Neuronal stem cell (in vitro differentiated cells): ENCODE results near the gene PLEKHB1. TPM values are rescaled to one million over a fixed set of nuclear protein-coding genes. Genes with fewer than 3 reads are reported as not detected.

Experiments used
- DNase-seq: peaks from one replicate; pipeline ENCODE4 v3.0.0-alpha.2; 2013; ENCODE audit warnings: low spot score
- H2AFZ ChIP-seq: one replicate; pipeline ENCODE4 v1.6.1; 2013; ENCODE audit warnings: mild to moderate bottlenecking, low read length, inconsistent platforms
- H2AK5ac ChIP-seq: 2 replicates; pipeline ENCODE4 v1.6.1; 2013; ENCODE audit warnings: low read depth, mild to moderate bottlenecking, inconsistent platforms, low read length, moderate library complexity, mixed read lengths
- H2BK120ac ChIP-seq: 2 replicates; pipeline ENCODE4 v1.6.1; 2013; ENCODE audit warnings: low read depth, mild to moderate bottlenecking, inconsistent platforms, low read length, moderate library complexity, mixed read lengths
- H2BK12ac ChIP-seq: one replicate; pipeline ENCODE4 v1.6.1; 2013; ENCODE audit warnings: low read length, inconsistent platforms
- H2BK15ac ChIP-seq: 2 replicates; pipeline ENCODE4 v1.6.1; 2013; ENCODE audit warnings: mild to moderate bottlenecking, low read length, inconsistent platforms, mixed read lengths
- H2BK5ac ChIP-seq: one replicate; pipeline ENCODE4 v1.6.1; 2013; ENCODE audit warnings: inconsistent platforms, mild to moderate bottlenecking, low read length, moderate library complexity
- H3K14ac ChIP-seq: one replicate; pipeline ENCODE4 v1.6.1; 2013; ENCODE audit warnings: low read length, inconsistent platforms
- H3K18ac ChIP-seq: 2 replicates; pipeline ENCODE4 v1.6.1; 2013; ENCODE audit warnings: low read length, inconsistent platforms
- H3K23ac ChIP-seq: 2 replicates; pipeline ENCODE4 v1.6.1; 2013; ENCODE audit warnings: low read depth, mild to moderate bottlenecking, mixed read lengths, low read length, inconsistent platforms; ENCODE audit not compliant: poor library complexity
- H3K27ac ChIP-seq: replicated peaks from 3 replicates; pipeline ENCODE4 v1.5.1; 2013; ENCODE audit warnings: low read length, inconsistent platforms
- H3K27me3 ChIP-seq, 3 experiments: 2 replicates each; pipeline ENCODE4 v1.6.1; 2013; ENCODE audit warnings: low read length in 3 of 3, mild to moderate bottlenecking in 2 of 3, inconsistent platforms in 1 of 3, low read depth in 1 of 3, mixed read lengths in 1 of 3, moderate library complexity in 1 of 3; ENCODE audit not compliant: control insufficient read depth in 3 of 3, insufficient read depth in 3 of 3
- H3K36me3 ChIP-seq, 2 donors: replicated peaks in 1 of 2; 2 replicates each; pipeline ENCODE4 v1.6.1; 2013; ENCODE audit warnings: low read length in 2 of 2; ENCODE audit not compliant: control insufficient read depth in 2 of 2, insufficient read depth in 2 of 2
- H3K4ac ChIP-seq: 2 replicates; pipeline ENCODE4 v1.6.1; 2013; ENCODE audit warnings: inconsistent platforms, mild to moderate bottlenecking, low read length, moderate library complexity
- H3K4me1 ChIP-seq, 2 donors: 1 replicate in 1 of 2; 2 replicates in 1 of 2; pipeline ENCODE4 v1.6.1; 2013; ENCODE audit warnings: low read length in 2 of 2, low read depth in 1 of 2; ENCODE audit not compliant: control insufficient read depth in 2 of 2, insufficient read depth in 1 of 2
- H3K4me2 ChIP-seq: one replicate; pipeline ENCODE4 v1.6.1; 2013; ENCODE audit warnings: mild to moderate bottlenecking, low read length, inconsistent platforms; ENCODE audit not compliant: insufficient read depth, poor library complexity, severe bottlenecking
- H3K4me3 ChIP-seq, 2 donors: 2 replicates each; pipeline ENCODE4 v1.5.1; 2013; ENCODE audit warnings: low read length in 2 of 2, mild to moderate bottlenecking in 2 of 2, inconsistent platforms in 1 of 2, moderate library complexity in 1 of 2
- H3K79me1 ChIP-seq: one replicate; pipeline ENCODE4 v1.6.1; 2013; ENCODE audit warnings: low read depth, mild to moderate bottlenecking, inconsistent platforms, low read length, moderate library complexity
- H3K9ac ChIP-seq: one replicate; pipeline ENCODE4 v1.6.1; 2013; ENCODE audit warnings: mild to moderate bottlenecking, low read depth, low read length, inconsistent platforms; ENCODE audit not compliant: poor library complexity
- H3K9me3 ChIP-seq, 2 donors: replicated peaks in 1 of 2; 2 replicates each; pipeline versions ENCODE3 to v1.6.1; 2013; ENCODE audit warnings: low read length in 2 of 2, mild to moderate bottlenecking in 2 of 2, inconsistent platforms in 1 of 2, low read depth in 1 of 2, mixed read lengths in 1 of 2, moderate library complexity in 1 of 2; ENCODE audit not compliant: control insufficient read depth in 2 of 2, insufficient read depth in 1 of 2
- H4K8ac ChIP-seq: one replicate; pipeline ENCODE4 v1.6.1; 2013; ENCODE audit warnings: low read depth, mild to moderate bottlenecking, inconsistent platforms, low read length, moderate library complexity
- H4K91ac ChIP-seq: one replicate; pipeline ENCODE4 v1.6.1; 2013; ENCODE audit warnings: low read length, low read depth, mild to moderate bottlenecking, inconsistent platforms; ENCODE audit not compliant: poor library complexity
- WGBS, 2 donors: extraction: QIAGEN DNeasy Blood & Tissue Kit; methylation state at CpG; one replicate each; pipeline ENCODE4 v1.1.7; 2013; ENCODE audit warnings: missing lambda C conversion rate in 2 of 2, mixed read lengths in 1 of 2; ENCODE audit not compliant: insufficient read length in 2 of 2, insufficient replicate concordance in 1 of 2; ENCODE audit errors: extremely low coverage in 2 of 2; 5-methylcytosine and 5-hydroxymethylcytosine counted together
- polyA plus RNA-seq, 2 experiments: library from polyadenylated mRNA; stranded (reverse); fragments of 200-250 nt; gene quantifications; one replicate each; pipeline ENCODE4 v1.2.3, GENCODE V29; 2013

Gene PLEKHB1
- polyA plus RNA-seq (2013, experiment 1 of 2), result 61.3 TPM
- 62.8 TPM for polyA plus RNA-seq (2013, experiment 2 of 2)

- Histone ChIP-seq H3K4me2 (peak within 1 kb of the TSS; percentile 63), H3K9ac (no peak within 1 kb of the TSS), H2AK5ac (peak within 1 kb of the TSS; percentile 0), H2BK120ac (peak within 1 kb of the TSS; percentile 5), H3K9me3 (no peaks in the 10 kb centered on the region), H3K36me3 (no peaks in the 10 kb centered on the region), H2AFZ (peak within 1 kb of the TSS; percentile 80), H3K4me3 (peak within 1 kb of the TSS in 1 of 2 donors; percentile 31), H3K79me1 (no peaks in the 10 kb centered on the region), H3K14ac (no peak within 1 kb of the TSS), H4K91ac (no peak within 1 kb of the TSS), H2BK15ac (peak within 1 kb of the TSS; percentile 29), H3K27ac (peak within 1 kb of the TSS; percentile 84), H3K18ac (peak within 1 kb of the TSS; percentile 89), H3K23ac (no peak within 1 kb of the TSS), H3K27me3 (no peaks in the 10 kb centered on the region), H3K4me1 (peaks cover 31 to 41% of the 10 kb centered on the region in 2 donors), H3K4ac (no peak within 1 kb of the TSS), H2BK12ac (no peak within 1 kb of the TSS), H2BK5ac (peak within 1 kb of the TSS; percentile 30), H4K8ac (no peak within 1 kb of the TSS)
- no CpG with 5 or more reads among the region's 26 CpGs for WGBS, 2 donors
- DNase-seq, result peak; percentile 72
Observed at GRCh38 chr11:73645972-73646631, at the start of gene PLEKHB1. PLEKHB1 (plus strand) TSS chr11:73646581; CDS start chr11:73646609, 28 bp downstream.

GRCh38 chr11:73597336-73597955 is 48.9 kb upstream of the PLEKHB1 start:
- H2AK5ac ChIP-seq, result peak overlapping the region; percentile 47
- H2BK120ac ChIP-seq, result peak overlapping the region; percentile 36
- H3K27ac ChIP-seq, result peak overlapping the region; percentile 95
- no CpG with 5 or more reads among the region's 27 CpGs for WGBS, 2 donors
- DNase-seq, result peak; percentile 24
- peaks cover 6 to 18% of the 10 kb centered on the region in 2 donors for H3K4me1 ChIP-seq
- peak overlapping the region; percentile 98 for H2BK5ac ChIP-seq
- no peaks in the 10 kb centered on the region for H3K27me3 ChIP-seq
- peak overlapping the region; percentile 99 for H3K18ac ChIP-seq
- no peaks in the 10 kb centered on the region for H3K36me3 ChIP-seq
- H3K9ac ChIP-seq, result peak overlapping the region; percentile 98
- peak overlapping the region; percentile 89 for H3K4ac ChIP-seq
- peaks cover 2% of the 10 kb centered on the region for H3K79me1 ChIP-seq
- peak overlapping the region; percentile 93 for H2AFZ ChIP-seq
- no peak overlapping the region for H4K8ac ChIP-seq
- no peaks in the 10 kb centered on the region for H3K9me3 ChIP-seq
- H2BK12ac ChIP-seq, result peak overlapping the region; percentile 91
- peak overlapping the region; percentile 89 for H4K91ac ChIP-seq
- peak overlapping the region; percentile 91 for H2BK15ac ChIP-seq
- peak overlapping the region; percentile 95 for H3K14ac ChIP-seq
- peak overlapping the region; percentile 60 to 98 for H3K4me3 ChIP-seq
- peak overlapping the region; percentile 79 for H3K4me2 ChIP-seq
- H3K23ac ChIP-seq, result peak overlapping the region; percentile 99

DNA sequence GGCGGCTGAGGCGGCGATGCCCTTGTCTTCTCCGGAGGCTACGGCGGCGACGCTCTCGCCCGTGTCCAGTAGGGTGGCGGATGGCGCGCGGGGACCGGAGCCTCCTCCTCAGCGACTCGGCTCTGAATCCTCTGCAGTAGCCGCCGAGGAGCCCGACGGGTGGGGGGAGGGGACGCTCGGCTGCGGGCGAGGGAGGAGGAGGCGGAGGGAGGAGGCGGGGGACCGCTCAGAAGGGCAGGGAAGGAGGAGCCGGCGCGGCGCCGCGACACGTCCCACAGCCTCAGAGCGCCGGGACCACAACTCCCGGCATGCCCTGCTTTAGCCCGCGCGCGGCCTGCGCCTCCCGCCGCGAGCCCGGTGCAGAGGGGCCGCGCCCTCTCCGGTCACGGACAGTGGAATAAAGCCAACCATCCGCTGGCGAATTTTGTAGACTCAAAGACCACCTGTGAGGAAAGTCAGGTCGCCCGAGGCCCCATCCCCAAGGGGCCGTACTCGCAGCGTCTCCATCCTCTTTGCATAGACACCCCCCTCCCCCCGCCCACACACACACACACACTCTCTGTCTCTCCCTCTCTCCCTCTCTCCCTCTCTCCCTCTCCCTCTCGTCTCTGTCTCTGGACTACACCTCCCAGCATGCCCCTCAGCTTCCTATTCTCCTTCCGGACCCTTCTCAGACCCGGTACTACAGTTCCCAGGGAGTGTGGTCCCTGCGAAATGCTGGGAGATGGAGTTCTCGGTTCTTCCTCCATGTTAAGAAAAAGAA is 48.2 kb upstream of the PLEKHB1 start, which contains the start of gene FAM168A:
FAM168A (minus strand) TSS at position 157 of the 763 bp plus-strand sequence. CDS start 129,638 bp downstream, outside the sequence.
- Histone ChIP-seq H3K4ac (peak within 1 kb of the TSS; percentile 89), H3K23ac (peak within 1 kb of the TSS; percentile 99)

More for the DNA sequence above, 48.2 kb upstream of the PLEKHB1 start, which contains the start of gene FAM168A:
- no peaks in the 10 kb centered on the region for H3K27me3 ChIP-seq
- peak within 1 kb of the TSS; percentile 89 for H4K91ac ChIP-seq
- H2BK5ac ChIP-seq, result peak within 1 kb of the TSS; percentile 98
- H3K79me1 ChIP-seq, result peaks cover 2% of the 10 kb centered on the region
- H3K4me1 ChIP-seq, result peaks cover 6 to 18% of the 10 kb centered on the region in 2 donors
- H4K8ac ChIP-seq, result peak within 1 kb of the TSS; percentile 86
- H2AK5ac ChIP-seq, result peak within 1 kb of the TSS; percentile 47
- WGBS, 2 donors, result no CpG with 5 or more reads among the region's 64 CpGs
- peak within 1 kb of the TSS; percentile 99 for H3K18ac ChIP-seq
- peak within 1 kb of the TSS; percentile 95 for H3K27ac ChIP-seq
- peak within 1 kb of the TSS; percentile 91 for H2BK12ac ChIP-seq
- no peaks in the 10 kb centered on the region for H3K9me3 ChIP-seq
- no peaks in the 10 kb centered on the region for H3K36me3 ChIP-seq
- H3K4me2 ChIP-seq, result peak within 1 kb of the TSS; percentile 79
- peak; percentile 97 for DNase-seq
- peak within 1 kb of the TSS; percentile 93 for H2AFZ ChIP-seq
- H3K14ac ChIP-seq, result peak within 1 kb of the TSS; percentile 95
- H2BK120ac ChIP-seq, result peak within 1 kb of the TSS; percentile 36
- H3K9ac ChIP-seq, result peak within 1 kb of the TSS; percentile 98
- peak within 1 kb of the TSS; percentile 60 to 98 for H3K4me3 ChIP-seq
- H2BK15ac ChIP-seq, result peak within 1 kb of the TSS; percentile 91
